ENCODE results near the gene ZBTB40.

DNA sequence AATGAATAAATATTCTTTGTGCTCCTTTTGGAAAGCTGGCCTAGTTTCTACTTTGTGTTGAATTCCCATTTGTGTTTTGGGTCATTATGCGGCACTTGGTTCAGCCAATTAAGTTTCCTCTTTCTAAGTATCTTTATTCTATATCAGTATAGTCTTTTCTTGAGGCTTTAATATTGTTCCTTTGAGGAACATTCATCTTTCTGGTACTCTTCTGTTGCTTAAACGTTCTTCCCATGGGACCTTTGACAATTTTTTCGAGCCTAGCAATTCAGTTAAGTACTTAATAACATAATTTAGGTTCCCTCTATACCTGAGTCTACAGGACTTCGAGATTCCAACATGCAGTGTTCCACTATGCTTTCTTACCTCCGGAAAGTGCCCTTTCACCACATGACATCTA, 24.9 kb downstream of the ZBTB40 start:
- TF ChIP-seq, protein P1, sequence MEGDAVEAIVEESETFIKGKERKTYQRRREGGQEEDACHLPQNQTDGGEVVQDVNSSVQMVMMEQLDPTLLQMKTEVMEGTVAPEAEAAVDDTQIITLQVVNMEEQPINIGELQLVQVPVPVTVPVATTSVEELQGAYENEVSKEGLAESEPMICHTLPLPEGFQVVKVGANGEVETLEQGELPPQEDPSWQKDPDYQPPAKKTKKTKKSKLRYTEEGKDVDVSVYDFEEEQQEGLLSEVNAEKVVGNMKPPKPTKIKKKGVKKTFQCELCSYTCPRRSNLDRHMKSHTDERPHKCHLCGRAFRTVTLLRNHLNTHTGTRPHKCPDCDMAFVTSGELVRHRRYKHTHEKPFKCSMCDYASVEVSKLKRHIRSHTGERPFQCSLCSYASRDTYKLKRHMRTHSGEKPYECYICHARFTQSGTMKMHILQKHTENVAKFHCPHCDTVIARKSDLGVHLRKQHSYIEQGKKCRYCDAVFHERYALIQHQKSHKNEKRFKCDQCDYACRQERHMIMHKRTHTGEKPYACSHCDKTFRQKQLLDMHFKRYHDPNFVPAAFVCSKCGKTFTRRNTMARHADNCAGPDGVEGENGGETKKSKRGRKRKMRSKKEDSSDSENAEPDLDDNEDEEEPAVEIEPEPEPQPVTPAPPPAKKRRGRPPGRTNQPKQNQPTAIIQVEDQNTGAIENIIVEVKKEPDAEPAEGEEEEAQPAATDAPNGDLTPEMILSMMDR (IDR thresholded peaks at IDR 0.05; ENCODE audit: borderline replicate concordance, extremely low read depth, low read length, poor library complexity, severe bottlenecking): no peak
- no peak for TF ChIP-seq EZH2 (IDR thresholded peaks at IDR 0.05; ENCODE audit: borderline replicate concordance, low read depth, low read length, severe bottlenecking)

Measured in DND-41 (cell line).